SK-N-SH (cell line): ENCODE results near the gene CEP41. TPM values are rescaled to one million over a fixed set of nuclear protein-coding genes. Genes with fewer than 3 reads are reported as not detected.

ENCODE experiments used
- CTCF ChIA-PET: fragments of 300-600, 350-600 bp; formaldehyde crosslinking; extraction: SDS; loops from one replicate; lab custom pipeline; 2021; lab: Yijun Ruan, JAX
- POLR2A ChIA-PET: fragments of 350-600 bp; sonication (Branson Sonifier 250); formaldehyde crosslinking; extraction: SDS; loops from one replicate; lab custom pipeline; 2020; ENCODE audit warnings: antibody characterized with exemption, inconsistent platforms; lab: Yijun Ruan, JAX
- DNase-seq: peaks from one replicate; pipeline ENCODE4 v3.0.0; 2012
- H2AFZ ChIP-seq: fragments of 200-600 bp; sonication (generic); 2 replicates; pipeline ENCODE4 v1.8.1; 2016; ENCODE audit warnings: antibody characterized with exemption, mild to moderate bottlenecking, low read depth
- H3F3A ChIP-seq: fragments of 200-600 bp; sonication (generic); replicated peaks from 2 replicates; pipeline ENCODE3; 2016; ENCODE audit warnings: antibody characterized with exemption, mild to moderate bottlenecking; ENCODE audit not compliant: insufficient read depth
- H3K27ac ChIP-seq, 2 experiments: fragments of 200-500 bp in 1 of 2; fragments of 200-600 bp in 1 of 2; sonication (Bioruptor generic) in 1 of 2; sonication (generic), shearing (Covaris generic) in 1 of 2; 2 replicates each; pipeline versions ENCODE4 v1.5.1 to v1.6.1; 2014 to 2016; ENCODE audit warnings: low read depth in 2 of 2, inconsistent platforms in 1 of 2, low read length in 1 of 2, mild to moderate bottlenecking in 1 of 2, mixed read lengths in 1 of 2
- H3K27me3 ChIP-seq: fragments of 200-600 bp; sonication (generic), shearing (Covaris generic); 2 replicates; pipeline ENCODE4 v1.6.1; 2016; ENCODE audit warnings: mixed run types; ENCODE audit not compliant: insufficient read depth
- H3K36me3 ChIP-seq, 2 experiments: fragments of 200-500 bp in 1 of 2; fragments of 200-600 bp in 1 of 2; sonication (Bioruptor generic) in 1 of 2; sonication (generic) in 1 of 2; replicated peaks in 1 of 2; 2 replicates each; pipeline versions ENCODE3 to v1.5.1; 2014 to 2016; ENCODE audit warnings: low read length in 1 of 2, mild to moderate bottlenecking in 1 of 2; ENCODE audit not compliant: insufficient read depth in 2 of 2, control insufficient read depth in 1 of 2
- H3K4me1 ChIP-seq, 2 experiments: fragments of 200-500 bp in 1 of 2; fragments of 200-600 bp in 1 of 2; sonication (Bioruptor generic) in 1 of 2; sonication (generic), shearing (Covaris generic) in 1 of 2; 2 replicates each; pipeline versions ENCODE4 v1.5.1 to v1.6.1; 2014 to 2016; ENCODE audit warnings: low read depth in 1 of 2, low read length in 1 of 2, mixed run types in 1 of 2; ENCODE audit not compliant: insufficient read depth in 2 of 2, control insufficient read depth in 1 of 2
- H3K4me2 ChIP-seq: fragments of 200-600 bp; sonication (generic), shearing (Covaris generic); 2 replicates; pipeline ENCODE4 v1.6.1; 2017; ENCODE audit warnings: mixed run types
- H3K4me3 ChIP-seq, 2 experiments: fragments of 200-500 bp in 1 of 2; fragments of 200-600 bp in 1 of 2; sonication (Bioruptor generic) in 1 of 2; sonication (generic), shearing (Covaris generic) in 1 of 2; 2 replicates each; pipeline versions ENCODE4 v1.5.1 to v1.8.1; 2014 to 2016; ENCODE audit warnings: low read depth in 2 of 2, inconsistent platforms in 1 of 2, low read length in 1 of 2, mild to moderate bottlenecking in 1 of 2, mixed read lengths in 1 of 2, moderate library complexity in 1 of 2
- H3K79me2 ChIP-seq: fragments of 200-600 bp; sonication (generic); 2 replicates; pipeline ENCODE4 v1.8.1; 2017; ENCODE audit warnings: mild to moderate bottlenecking; ENCODE audit not compliant: insufficient read depth
- H3K9ac ChIP-seq: fragments of 200-600 bp; sonication (generic); 2 replicates; pipeline ENCODE4 v1.6.1; 2017; ENCODE audit warnings: mixed run types
- H3K9me2 ChIP-seq: fragments of 200-600 bp; sonication (generic); 2 replicates; pipeline ENCODE4 v1.6.1; 2017; ENCODE audit warnings: mixed run types
- H3K9me3 ChIP-seq: fragments of 200-600 bp; sonication (generic); 2 replicates; pipeline ENCODE4 v1.6.1; 2017; ENCODE audit warnings: mixed run types, mild to moderate bottlenecking, moderate library complexity
- H4K20me1 ChIP-seq: fragments of 200-600 bp; sonication (generic); 2 replicates; pipeline ENCODE4 v1.6.1; 2017; ENCODE audit warnings: mild to moderate bottlenecking, mixed run types; ENCODE audit not compliant: insufficient read depth
- FOXJ3 ChIP-seq: sonication (generic); formaldehyde crosslinking; IDR thresholded peaks from 2 replicates; pipeline ENCODE4 v1.5.1; 2020; ENCODE audit warnings: mild to moderate bottlenecking, missing genetic modification reagents
- FOXM1 ChIP-seq: IDR thresholded peaks from 2 replicates; pipeline ENCODE4 v1.4.0; 2012; ENCODE audit warnings: low read depth, mild to moderate bottlenecking
- GABPA ChIP-seq: IDR thresholded peaks from 2 replicates; pipeline ENCODE4 v1.4.0; 2012; ENCODE audit warnings: low read depth, mild to moderate bottlenecking
- JUND ChIP-seq: IDR thresholded peaks from 2 replicates; pipeline ENCODE4 v1.4.0; 2012
- MEF2A ChIP-seq: IDR thresholded peaks from 2 replicates; pipeline ENCODE4 v1.4.0; 2012; ENCODE audit warnings: low read depth, borderline replicate concordance
- NFIC ChIP-seq: IDR thresholded peaks from 2 replicates; pipeline ENCODE4 v1.4.0; 2012; ENCODE audit warnings: borderline replicate concordance
- REST ChIP-seq: IDR thresholded peaks from 2 replicates; pipeline ENCODE4 v1.6.1; 2012; ENCODE audit warnings: mild to moderate bottlenecking, low read depth, low read length, moderate library complexity
- SIN3A ChIP-seq: IDR thresholded peaks from 2 replicates; pipeline ENCODE4 v1.6.1; 2012; ENCODE audit warnings: low read depth, mild to moderate bottlenecking, low read length, moderate library complexity, borderline replicate concordance
- WGBS: methylation state at CpG from one replicate; pipeline ENCODE4 v1.1.6; 2017; ENCODE audit warnings: low lambda C conversion rate; 5-methylcytosine and 5-hydroxymethylcytosine counted together
- polyA plus RNA-seq, 3 experiments: library from polyadenylated mRNA; depleted of rRNA; stranded (reverse); fragments of >200 nt; gene quantifications; 2 replicates each; pipeline ENCODE4 v1.2.3, GENCODE V29; 2012
- TF ChIP-seq, protein P1 (sequence below): IDR thresholded peaks from 2 replicates; pipeline ENCODE4 v1.4.0; 2012; ENCODE audit warnings: low read depth, borderline replicate concordance

Gene CEP41
- polyA plus RNA-seq, 1 of the 3 experiments (the other 2 are of a cell fraction): 20.9 TPM

- TF ChIP-seq GABPA (no peak), FOXM1 (no peak), NFIC (no peak), REST (no peak), MEF2A (no peak)
- Histone ChIP-seq H3K27me3 (no peaks in the 10 kb centered on the region), H3K4me2 (no peak overlapping the region), H3F3A (no peaks in the 10 kb centered on the region), H3K9me2 (no peaks in the 10 kb centered on the region), H3K79me2 (no peaks in the 10 kb centered on the region), H3K9ac (no peak overlapping the region), H3K27ac (no peak overlapping the region), H3K4me3 (no peak overlapping the region), H4K20me1 (no peaks in the 10 kb centered on the region), H3K9me3 (no peaks in the 10 kb centered on the region), H3K4me1 (peaks cover 0 to 4% of the 10 kb centered on the region in 2 experiments; a peak in 2 of 4 replicates), H2AFZ (no peak overlapping the region), H3K36me3 (peaks cover 0 to 2% of the 10 kb centered on the region in 2 experiments)
- POLR2A ChIA-PET: no interaction called here
- WGBS: 95% methylated on average over 1 of the region's 1 CpG
- CTCF ChIA-PET: no interaction called here
- no peak for DNase-seq
Measured at GRCh38 chr7:130390486-130390885, 50.3 kb downstream of the CEP41 start.

DNA sequence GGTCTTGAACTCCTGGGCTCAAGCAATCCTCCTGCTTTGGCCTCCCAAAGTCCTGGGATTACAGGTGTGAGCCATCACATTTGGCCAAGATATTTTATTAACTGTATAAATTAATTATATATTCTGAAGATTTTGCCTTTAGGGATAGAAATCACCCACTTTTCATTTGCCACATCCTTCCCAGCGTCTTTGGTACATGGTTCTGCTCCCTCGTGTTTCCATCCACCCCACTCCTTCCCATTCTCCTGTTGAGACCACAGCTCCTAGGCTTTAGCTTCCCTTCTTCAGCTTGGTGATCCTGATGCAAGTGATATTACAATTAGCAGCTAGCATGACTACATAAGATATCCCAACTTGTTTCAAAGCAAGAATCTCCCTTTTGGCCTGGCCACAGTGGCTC, 52.1 kb downstream of the CEP41 start:
- Histone ChIP-seq H3K9me2 (no peaks in the 10 kb centered on the region), H2AFZ (no peak overlapping the region), H3K27me3 (no peaks in the 10 kb centered on the region)
- CTCF ChIA-PET: no interaction called here
- TF ChIP-seq, protein P1, sequence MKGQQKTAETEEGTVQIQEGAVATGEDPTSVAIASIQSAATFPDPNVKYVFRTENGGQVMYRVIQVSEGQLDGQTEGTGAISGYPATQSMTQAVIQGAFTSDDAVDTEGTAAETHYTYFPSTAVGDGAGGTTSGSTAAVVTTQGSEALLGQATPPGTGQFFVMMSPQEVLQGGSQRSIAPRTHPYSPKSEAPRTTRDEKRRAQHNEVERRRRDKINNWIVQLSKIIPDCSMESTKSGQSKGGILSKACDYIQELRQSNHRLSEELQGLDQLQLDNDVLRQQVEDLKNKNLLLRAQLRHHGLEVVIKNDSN: no peak
- TF ChIP-seq JUND: no peak
- no peak for TF ChIP-seq FOXJ3 (CRISPR knock-in tag)
- TF ChIP-seq SIN3A: no peak
- TF ChIP-seq, all 33 proteins: peak for 0
- POLR2A ChIA-PET: no interaction called here
- DNase-seq: no peak
- H3K27ac ChIP-seq: no peak overlapping the region
- H3K4me3 ChIP-seq: no peak overlapping the region
- WGBS: 70% methylated on average over 2 of the region's 2 CpGs
- H3K4me1 ChIP-seq: no peaks in the 10 kb centered on the region; a peak in 1 of 4 replicates
- no peaks in the 10 kb centered on the region for H4K20me1 ChIP-seq
- no peaks in the 10 kb centered on the region for H3F3A ChIP-seq
- H3K9me3 ChIP-seq: no peaks in the 10 kb centered on the region
- H3K9ac ChIP-seq: no peak overlapping the region
- no peaks in the 10 kb centered on the region for H3K36me3 ChIP-seq
- H3K4me2 ChIP-seq: no peak overlapping the region
- H3K79me2 ChIP-seq: no peaks in the 10 kb centered on the region
